GM21423 (cell line): ENCODE measurements around the gene S1PR1.

Experiments used
- ATAC-seq: cut with Tn5 transposase; IDR thresholded peaks from one replicate; pipeline ENCODE4 v1.9.1; 2021; ENCODE audit warnings: mild to moderate bottlenecking, moderate library complexity; ENCODE audit not compliant: unreplicated experiment

S1PR1 gene

DNA sequence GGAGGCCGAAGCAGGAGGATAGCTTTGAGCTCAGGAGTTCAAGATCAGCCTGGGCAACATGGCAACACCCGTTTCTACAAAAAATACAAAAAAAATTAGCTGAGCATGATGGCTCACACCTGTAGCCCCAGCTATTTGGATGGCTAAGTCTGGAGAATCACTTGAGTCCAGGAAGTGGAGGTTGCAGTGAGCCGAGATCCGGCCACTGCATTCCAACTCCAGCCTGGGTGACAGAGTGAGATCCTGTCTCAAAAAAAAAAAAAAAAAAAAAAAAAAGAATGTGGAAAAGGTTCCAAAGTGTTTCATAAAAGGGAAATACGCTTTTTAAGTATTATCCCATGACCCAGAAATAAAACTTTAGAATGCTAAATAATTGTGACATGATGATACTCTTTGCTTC, 8.0 kb downstream of the S1PR1 start:
- no peak for ATAC-seq

- no peak for ATAC-seq
These were observed 8.6 kb downstream of the S1PR1 start for GRCh38 chr1:101245246-101245927.

DNA sequence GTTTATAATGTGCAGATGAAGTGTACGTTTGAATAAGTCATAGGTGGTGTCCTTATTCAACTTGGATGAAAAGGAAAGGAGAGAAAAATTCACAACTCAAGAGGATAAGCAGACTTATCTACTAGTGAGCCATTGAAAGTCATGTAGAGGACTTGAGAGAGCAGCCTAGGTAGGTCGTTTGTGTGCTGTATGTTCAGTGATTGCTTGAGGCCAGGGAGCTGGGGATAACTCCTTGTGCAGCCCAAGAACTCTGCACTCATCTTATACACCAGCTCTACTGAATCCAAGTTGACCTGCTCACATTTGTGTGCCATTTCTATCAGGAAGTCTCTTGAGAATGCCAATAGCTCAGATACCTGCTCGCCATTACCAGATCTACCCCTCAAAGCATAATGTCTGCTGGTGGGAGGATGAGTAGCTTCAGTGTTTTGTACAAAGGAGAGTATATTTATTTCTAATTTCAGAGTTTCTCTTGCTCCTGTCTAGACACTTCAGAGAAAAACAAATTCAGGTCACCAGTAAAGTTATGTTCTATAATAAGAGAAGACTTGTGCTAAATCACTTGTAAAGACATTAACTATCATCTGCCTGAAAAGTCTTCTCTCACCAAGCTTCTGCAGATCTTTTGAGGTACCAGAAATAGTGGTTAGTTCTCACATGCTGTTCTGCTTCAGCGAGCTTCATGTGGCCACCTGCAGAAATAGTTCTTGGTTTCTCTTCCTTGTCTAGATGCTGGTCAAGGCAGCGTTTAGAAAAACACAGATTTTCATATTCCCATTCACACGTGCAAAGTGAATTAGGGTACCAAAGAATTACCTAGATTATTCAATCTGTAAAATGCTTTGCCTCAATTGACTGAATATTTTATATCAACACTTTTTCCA, 10.8 kb downstream of the S1PR1 start:
- ATAC-seq = peak; percentile 92

DNA sequence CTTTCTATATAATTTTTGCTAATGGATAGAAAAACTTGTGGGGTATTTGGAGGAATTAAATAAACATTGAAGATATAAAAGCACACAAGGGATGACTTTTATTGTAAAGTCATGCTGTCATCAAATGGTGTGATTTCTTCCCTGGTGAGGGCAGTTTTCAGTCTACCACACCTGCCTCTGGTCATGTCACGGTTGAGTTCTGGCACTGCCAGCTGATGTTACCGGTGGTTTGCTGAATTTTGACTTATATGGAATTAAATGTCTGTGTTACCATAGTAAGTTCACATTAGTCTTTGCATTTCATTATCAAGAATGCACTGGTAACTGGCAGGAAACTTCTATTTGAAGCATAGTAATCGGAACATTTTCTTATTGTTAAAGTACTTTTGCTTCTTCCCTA, 13.4 kb downstream of the S1PR1 start:
- no peak for ATAC-seq

GRCh38 chr1:101250656-101251272, 13.9 kb downstream of the S1PR1 start:
- no peak for ATAC-seq

- no peak for ATAC-seq
These were observed 14.7 kb downstream of the S1PR1 start for GRCh38 chr1:101251504-101251903.

DNA sequence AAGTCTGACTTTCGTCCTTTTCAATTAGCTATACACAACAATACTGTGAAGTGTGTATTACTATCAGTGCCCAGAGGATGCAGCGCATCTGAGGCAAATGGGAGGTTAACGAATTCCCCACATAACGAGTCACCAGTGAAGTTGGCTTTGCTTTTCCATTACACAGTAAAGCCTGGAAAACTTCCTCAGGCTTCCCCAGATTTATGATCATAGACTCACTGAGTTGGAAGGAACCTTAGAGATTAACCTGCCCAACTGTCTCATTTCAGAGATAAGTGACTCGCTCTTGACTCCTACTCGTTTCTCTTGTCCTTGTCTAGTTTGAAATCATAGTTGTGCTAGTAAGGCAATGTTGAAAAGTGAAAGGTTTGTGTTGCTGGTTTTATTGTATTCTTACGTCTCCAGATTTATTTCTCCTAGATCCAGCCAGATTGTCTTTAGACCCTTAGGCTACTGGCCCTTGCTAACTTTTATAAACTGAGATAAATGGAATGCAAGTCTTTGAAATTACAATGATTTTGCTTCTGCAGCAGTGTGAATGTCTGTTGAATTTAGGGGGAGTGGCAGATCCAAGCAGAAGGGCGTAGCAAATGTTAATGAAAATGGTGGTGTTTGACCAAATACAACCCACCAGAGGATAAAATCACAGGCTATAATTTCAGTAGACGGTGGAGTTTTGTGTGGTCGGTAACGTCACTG, 17.3 kb downstream of the S1PR1 start:
- ATAC-seq = no peak

- ATAC-seq = peak; percentile 91
These were observed 20.9 kb downstream of the S1PR1 start for GRCh38 chr1:101257500-101258325.

DNA sequence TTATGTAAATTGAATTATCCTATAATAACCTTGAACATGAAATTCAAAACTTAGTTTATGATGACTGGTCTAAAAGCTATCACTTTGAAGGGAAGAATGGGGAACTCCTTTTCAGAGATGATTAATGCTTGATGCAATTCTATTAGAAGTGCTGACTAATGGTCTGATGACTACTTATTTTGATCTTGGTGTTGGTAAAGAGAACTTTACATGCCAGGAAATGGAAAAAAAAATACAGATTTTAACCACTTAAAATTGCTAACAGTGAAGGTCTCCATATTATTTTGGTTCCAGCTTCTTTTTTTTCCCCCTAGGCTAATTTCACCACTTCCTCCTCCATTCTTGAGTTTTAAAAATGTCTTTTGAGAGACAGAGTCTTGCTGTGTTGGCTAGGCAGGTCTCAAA, 22.9 kb downstream of the S1PR1 start:
- no peak for ATAC-seq

GRCh38 chr1:101260556-101261350, 23.9 kb downstream of the S1PR1 start:
- ATAC-seq = no peak

- ATAC-seq = no peak
These were observed 24.8 kb downstream of the S1PR1 start for GRCh38 chr1:101261623-101262022.

DNA sequence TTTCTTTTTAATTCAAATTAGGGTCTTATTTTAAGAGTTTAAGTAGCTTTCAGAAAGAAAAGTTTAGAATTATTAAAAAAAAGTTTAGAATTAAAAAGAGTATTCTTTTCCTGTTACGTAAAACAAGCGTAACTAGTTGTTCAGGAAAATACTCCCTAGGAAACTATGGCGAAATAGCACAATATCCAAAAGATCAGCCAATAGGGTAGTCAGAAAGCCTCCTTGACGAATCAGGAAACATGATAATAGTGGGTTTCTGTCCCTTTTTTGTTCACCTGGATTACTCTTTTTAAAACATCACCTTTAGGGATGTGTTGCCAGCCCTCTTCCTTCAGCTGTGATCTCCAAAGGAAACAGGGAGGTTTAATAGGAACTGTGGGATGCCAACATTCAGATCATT, 25.2 kb downstream of the S1PR1 start:
- no peak for ATAC-seq

GRCh38 chr1:101262630-101263348, 26.0 kb downstream of the S1PR1 start:
- ATAC-seq = no peak

- no peak for ATAC-seq
These were observed 27.9 kb downstream of the S1PR1 start for GRCh38 chr1:101264697-101265096.

DNA sequence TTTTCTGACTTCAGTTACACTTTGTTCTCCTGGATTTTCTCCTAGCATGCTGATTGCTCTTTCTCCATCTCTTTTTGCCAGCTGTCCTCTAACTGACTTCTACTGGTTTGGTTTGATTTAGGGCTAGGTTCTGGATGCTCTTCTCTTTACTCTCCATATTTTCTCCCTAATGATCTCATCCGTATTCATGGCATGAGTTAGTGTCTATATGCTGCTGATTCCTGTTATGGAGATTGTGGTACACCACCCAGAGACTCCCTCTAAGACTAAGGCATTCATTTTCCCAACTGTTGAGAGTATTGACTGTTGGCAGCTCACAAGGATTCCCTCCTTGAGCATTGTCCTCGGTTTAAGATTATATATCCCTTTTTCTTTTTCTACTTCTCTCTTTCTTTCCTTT, 28.9 kb downstream of the S1PR1 start:
- no peak for ATAC-seq

- ATAC-seq = no peak
These were observed 30.3 kb downstream of the S1PR1 start for GRCh38 chr1:101267082-101267481.

GRCh38 chr1:101268893-101269292, 32.1 kb downstream of the S1PR1 start:
- ATAC-seq = no peak

DNA sequence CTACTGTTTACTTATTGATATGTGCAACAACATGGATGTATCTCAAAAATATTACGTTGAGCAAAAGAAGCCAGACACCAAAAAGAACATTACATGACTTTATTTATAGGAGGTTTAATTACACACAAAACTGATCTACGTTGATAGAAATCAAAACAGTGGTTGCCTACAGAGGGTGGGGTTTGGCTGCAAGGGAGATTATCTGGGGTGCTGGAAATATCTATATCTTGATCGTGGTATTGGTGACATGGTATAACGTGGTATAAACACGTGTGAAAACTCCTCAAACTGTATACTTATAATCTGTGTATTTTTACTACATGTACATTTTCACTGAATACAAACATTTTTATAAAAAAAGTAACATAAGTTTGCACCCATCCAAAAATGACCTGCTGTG, 38.9 kb downstream of the S1PR1 start:
- no peak for ATAC-seq

DNA sequence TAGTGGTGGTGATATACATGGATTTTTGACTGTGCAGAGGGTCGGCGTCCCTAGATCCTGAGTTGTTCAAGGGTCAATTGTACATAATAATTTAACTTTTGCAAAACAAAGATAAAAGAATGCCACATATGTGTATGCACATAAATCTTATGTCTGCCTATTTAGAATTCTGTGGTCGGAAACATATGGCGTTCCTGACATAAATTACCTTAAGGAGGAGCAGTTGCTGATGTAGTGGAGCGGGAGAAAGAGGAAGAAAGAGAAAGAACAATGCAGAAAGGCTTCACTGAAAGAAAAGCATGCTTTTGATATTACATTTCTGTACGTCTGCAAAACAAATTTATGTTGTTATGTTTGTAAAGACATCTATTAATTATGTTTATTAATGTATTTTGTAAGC, 40.0 kb downstream of the S1PR1 start:
- no peak for ATAC-seq
